ENCODE measurements around the gene NEURL2.

- TF ChIP-seq CTCF (conservative IDR thresholded peaks at IDR 0.05 in 1 of 2, IDR thresholded peaks at IDR 0.05 in 1 of 2; ENCODE audit: extremely low read depth in 1 of 2, insufficient read depth in 1 of 2, low read depth in 1 of 2, low read length in 2 of 2) = no peak
- no peak for TF ChIP-seq EZH2 (IDR thresholded peaks at IDR 0.05; ENCODE audit: borderline replicate concordance, low read length)
These were observed 30.6 kb upstream of the NEURL2 start for GRCh38 chr20:45921337-45922189.

Measured in mammary epithelial cell (primary cell).